Measurements from ENCODE around the gene SUN3.

The SUN3 gene, protein sequence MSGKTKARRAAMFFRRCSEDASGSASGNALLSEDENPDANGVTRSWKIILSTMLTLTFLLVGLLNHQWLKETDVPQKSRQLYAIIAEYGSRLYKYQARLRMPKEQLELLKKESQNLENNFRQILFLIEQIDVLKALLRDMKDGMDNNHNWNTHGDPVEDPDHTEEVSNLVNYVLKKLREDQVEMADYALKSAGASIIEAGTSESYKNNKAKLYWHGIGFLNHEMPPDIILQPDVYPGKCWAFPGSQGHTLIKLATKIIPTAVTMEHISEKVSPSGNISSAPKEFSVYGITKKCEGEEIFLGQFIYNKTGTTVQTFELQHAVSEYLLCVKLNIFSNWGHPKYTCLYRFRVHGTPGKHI

DNA sequence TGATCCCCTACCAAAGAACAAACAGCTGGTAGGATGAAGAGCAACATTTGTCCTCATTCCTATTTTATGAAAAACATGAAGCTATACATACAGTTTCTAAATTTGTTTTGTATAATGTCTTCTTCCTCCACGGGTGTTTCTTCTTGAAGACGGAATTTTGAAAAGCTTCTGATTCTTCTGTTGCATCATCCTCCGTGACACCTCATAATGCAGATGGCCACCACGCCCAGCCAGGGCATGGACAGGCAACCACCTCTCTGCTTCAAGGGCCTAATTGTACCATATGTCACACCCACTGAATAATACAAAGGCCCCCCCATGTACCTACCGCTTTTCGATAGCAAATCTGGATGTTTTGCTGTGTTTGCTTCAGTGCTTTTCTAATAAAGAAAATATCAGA lies at the start of gene SUN3:
Gene SUN3, minus strand, starts transcription at position 170 of the 400 bp plus-strand sequence. Its CDS starts 169 bp downstream, at position 1.
- DNase-seq = no peak

DNA sequence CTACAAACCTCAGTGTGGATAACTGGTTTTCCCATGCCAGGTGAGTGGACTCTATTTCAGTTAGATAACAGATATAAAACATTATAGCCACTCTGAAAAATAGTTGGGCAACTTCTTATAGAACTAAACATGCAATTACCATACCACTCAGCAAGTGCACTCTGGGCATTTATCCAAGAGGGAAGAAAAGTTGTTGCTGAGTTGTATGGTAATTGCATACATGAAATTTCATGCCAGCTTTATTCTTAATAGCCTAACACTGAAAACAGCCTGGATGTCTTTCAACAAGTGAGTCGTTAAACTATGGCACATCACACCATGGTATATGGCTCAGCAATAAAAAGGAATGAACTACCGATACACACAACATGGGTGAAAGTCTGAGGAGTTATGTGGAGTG lies 49.6 kb upstream of the SUN3 start:
- DNase-seq = peak; percentile 79

DNA sequence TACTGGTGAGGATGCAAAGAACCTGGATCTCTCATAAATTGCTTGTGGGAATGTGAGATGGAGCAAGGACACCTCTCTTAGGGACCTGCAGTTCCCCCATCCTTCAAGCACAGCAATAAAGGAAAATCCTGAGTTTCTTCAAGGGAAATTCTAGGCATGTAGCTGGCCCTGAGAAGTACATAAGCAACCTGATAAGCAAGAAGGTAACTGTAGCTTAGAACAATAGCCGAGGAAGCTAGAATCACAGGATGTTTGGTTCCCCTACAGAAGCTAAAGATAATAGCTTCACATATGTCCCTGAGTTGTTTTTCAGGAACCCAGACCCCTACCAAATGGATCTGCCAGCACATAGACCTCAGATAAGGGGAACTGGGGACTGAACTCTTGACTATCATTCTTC lies 48.5 kb upstream of the SUN3 start:
- DNase-seq = no peak

DNA sequence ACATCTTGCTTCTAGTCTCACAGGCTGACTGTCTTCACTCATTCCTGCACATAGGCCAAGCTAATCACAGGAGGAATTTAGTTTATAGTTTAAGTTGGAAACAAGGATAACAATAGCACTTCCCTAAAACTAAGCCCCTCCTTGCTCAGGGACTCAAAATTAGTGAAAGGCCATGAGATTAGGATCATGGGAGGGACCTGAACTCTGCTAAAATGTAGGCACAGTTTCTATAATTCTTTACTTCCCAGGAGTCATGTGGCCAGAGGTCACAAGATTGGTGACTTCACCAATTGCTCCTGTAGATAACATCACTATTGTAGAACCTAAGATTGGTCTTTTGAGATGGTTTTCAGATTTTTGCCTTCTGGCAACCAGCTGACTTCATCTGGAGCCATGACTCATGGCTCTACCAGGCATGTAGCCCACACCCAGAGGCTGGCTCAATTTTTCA lies 45.3 kb upstream of the SUN3 start:
- DNase-seq = no peak

DNA sequence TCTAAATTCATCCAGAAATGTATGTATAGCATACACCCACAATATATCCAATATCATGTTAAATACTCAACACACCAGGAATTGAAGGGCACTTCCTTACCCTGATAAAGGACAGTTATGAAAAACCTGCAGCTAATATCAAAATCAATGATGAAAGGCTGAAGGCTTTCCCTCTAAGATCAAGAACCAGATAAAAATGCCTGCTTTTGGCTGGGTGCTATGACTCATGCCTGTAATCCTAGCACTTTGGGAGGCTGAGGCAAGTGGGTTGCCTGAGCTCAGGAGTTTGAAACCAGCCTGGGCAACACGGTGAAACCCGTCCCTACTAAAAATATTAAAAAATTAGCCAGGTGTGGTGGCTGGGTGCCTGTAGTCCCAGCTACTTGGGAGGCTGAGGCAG lies 38.6 kb upstream of the SUN3 start:
- DNase-seq = no peak

DNA sequence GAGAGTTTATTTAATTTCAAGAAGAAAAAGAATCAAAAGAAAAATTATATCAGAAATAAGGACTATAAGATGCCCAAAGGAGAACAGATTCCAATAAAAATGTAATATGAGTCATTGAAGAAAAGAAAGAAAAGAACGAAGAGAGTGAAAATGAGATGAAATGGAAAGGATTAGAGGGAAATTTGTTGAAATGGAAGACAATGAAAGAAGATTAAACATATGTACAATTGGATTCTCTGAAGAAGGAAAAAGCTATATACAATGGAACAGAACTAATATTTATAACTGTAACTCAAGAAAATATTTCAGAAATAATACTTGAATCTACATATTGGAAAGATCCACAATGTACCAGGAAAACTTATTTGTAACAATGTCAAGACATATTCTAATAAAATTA lies 35.1 kb upstream of the SUN3 start:
- DNase-seq = no peak

DNA sequence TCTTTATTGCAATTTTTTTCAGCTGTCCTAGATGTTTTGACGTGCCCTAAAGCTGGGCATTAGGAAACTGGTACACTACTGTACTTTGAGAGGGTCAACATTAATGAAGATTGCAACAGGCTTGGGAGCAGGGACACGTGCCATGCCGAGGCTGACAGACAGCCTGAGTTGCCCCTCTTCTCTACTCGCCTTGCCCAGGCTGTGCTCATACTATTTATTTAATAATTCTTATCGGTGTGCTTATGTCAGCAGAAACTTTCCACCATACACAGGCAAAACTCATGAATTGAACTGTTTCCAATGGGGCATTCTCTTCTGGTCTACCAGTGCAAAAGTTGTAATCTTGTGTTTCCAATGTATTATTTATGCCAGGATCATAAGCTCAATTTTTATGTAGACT lies 30.8 kb upstream of the SUN3 start:
- no peak for DNase-seq

DNA sequence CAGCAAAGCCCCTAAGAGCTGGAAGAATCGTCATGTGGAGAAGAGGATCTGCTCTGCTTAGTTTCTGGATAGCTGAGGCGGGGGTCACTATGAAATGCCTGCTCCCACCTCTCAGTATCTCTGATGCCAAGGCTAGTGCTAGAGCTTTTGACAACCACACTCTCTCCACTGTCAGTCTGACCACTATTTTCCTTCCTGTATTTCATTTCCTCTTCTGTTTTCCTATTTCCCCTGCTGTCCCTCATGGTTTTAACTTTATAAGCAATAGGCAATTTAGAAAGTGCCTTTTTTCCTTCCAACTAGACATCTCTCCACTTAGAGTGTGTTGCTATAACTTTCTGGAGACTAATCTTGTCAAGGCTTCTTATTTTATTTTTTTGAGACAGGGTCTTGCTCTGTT lies 30.1 kb upstream of the SUN3 start:
- no peak for DNase-seq

DNA sequence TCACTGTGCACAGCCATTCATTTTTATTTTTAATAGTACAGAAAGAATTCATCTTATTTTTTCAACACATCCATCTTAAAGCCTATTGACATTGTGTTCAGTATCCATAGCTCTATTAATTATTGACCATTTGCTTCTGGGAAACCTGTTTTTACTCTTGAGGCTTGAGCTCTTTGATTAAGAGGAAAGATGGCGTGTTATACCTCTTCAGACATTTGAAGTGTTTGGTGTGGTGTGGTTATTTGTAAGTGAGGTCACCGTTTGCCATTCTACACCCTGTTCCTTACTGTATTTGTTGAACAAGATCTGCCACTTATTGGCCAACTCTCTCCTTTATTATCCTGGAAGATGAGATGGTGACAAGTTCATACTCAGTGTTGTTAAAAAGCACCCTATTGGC lies 24.8 kb upstream of the SUN3 start:
- DNase-seq = no peak

DNA sequence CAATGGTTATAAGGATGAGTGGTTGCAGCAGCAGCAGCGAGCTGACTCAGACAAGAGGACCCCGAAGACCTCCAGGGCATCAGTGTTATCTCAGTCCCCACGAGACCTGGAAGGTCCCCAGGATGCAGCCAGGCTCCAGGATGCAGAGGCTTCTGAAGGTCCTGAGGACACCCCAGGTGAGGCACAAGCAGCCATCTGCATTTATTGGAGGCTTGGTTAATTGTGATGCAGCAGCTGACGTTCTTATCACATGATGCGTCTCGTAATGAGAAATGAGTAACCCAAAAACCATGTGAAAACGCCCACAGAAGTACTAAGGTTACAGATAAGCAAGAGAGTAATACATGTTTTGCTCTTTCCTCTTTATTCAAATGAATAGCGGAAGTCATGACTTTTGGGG lies 23.8 kb upstream of the SUN3 start:
- no peak for DNase-seq

DNA sequence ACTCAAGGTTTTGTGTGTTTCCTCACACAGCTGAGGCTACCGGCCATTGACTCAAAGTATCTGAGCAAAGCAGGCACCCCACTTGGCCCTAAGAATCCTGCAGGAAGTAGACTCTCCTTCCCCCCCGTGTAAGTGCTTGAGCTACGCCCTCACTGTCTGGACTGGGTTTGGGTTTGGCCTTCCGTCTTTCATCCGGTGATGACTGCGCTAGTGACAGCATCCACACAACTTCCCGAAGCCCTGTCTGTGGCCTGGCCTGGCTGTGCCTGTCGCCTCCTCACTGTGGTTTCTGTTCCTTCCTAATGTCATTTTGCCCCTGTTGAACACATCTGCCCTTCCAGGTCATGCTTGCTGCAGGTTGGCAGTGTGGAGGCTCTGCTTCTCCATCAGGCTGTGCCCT lies 20.9 kb upstream of the SUN3 start:
- no peak for DNase-seq

DNA sequence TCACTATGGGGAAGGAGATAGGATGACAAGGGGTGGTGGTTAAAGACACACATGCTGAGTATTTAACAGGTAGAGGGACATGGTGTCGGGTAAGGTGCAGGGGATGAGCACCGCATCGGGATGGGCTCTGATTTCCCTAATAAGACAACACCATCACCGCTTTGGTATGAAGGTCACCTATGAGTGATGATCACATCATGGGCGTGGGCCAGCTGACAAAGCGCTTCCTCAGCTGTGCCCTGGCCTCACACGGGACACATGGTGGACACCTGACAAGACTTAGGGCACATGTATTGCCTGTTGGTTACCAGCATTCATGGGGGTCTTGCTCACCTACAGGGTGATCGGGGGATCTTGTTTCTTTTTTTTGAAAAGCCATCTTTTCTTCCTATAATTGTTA lies 19.2 kb upstream of the SUN3 start:
- DNase-seq = no peak

DNA sequence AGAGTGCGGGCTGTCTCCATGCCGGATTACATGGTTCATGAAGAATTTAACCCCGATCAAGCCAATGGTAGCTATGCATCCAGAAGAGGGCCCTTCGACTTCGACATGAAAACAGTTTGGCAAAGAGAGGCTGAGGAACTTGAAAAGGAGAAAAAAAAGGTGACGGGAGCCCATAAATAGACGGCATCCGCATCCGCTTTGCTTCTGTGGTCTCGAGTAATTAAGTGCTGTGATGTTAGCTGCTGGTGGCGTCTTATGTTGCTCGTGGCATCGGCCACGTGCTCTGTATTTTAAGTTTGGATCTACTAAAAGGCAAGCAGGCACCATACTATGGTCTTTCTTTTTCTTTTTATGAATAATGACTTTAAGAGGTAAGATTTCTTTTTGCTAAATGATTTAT lies 17.6 kb upstream of the SUN3 start:
- DNase-seq = no peak

DNA sequence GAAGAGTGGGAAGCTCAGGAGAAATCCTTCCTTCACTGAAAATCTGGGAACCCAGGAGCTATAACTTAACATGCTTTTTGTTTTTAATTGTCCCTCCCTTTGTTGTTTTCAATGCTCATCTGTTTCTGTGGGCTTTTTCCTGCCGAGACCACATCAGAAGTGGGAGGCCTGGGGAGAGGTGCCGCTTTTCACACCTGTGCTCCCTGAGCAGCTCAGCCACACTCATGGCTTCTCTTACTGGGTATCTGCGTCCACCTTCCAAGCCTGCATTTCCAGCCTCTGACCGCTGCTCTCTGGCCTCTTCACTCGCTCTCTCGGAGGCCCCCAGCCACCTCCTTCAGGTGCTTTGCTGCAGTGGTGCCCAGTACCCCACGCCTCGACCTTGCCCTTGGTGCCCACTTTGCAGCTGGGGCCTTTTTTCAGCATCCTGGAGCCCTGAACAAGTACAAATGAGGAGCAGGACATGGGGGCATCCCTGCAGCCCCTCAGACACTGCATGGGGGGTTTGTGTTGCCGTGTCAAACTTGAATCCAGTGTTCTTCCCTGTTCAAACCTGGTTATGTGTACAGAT lies 16.4 kb upstream of the SUN3 start:
- no peak for DNase-seq

DNA sequence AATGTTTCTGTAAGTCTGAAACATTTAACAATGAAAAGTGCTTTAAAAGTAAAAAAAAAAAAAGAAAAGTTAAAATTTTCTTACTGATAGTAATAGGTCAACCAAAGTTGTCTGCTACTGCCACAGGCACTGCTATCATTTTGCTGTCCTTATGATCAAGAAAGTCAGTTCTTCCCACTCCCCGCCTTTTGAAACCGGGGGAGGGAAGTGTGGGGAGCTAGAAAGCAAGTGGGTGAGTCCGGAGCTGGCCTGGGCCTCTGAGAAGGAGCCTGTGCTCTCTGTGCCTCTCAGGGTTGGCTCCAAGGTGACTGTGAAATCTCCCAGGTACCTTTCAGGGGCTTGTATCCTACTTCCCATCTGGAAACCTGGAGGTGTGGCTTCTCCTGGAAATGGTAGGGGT lies 13.7 kb upstream of the SUN3 start:
- no peak for DNase-seq

DNA sequence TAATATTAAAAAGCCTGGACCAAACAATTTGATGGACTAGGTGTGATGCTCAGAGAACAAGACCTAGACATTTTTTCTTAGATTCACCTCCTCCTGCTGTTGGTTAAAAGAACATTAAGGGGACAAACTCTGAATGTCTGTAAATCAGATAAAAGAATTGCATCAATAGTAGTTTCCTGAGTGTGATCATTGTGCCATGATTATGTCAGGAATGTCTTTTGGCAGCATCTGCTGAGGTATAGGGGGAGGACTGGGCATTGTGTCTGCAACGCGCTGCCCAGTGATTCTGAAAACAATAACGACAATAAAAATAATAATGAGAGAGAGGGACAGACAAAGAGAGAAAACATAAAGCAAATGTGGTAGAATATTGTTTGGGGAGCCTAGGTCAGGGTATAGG lies 13.3 kb upstream of the SUN3 start:
- DNase-seq = no peak

DNA sequence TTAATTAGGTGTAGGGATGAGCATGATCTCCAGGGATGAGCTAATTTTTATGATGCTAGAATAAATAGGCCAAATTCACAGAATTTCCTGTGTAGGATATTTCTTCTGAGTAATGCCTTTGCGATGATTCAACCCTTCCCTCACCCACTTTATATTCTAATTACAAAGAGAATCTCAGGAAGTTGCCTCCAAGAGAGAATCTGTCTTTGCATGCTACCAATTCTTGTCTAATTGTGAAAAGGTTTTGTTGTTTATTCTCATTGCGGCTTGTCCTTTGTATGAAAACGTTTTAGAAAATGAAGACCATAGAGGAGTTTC lies 12.7 kb upstream of the SUN3 start:
- DNase-seq = no peak

DNA sequence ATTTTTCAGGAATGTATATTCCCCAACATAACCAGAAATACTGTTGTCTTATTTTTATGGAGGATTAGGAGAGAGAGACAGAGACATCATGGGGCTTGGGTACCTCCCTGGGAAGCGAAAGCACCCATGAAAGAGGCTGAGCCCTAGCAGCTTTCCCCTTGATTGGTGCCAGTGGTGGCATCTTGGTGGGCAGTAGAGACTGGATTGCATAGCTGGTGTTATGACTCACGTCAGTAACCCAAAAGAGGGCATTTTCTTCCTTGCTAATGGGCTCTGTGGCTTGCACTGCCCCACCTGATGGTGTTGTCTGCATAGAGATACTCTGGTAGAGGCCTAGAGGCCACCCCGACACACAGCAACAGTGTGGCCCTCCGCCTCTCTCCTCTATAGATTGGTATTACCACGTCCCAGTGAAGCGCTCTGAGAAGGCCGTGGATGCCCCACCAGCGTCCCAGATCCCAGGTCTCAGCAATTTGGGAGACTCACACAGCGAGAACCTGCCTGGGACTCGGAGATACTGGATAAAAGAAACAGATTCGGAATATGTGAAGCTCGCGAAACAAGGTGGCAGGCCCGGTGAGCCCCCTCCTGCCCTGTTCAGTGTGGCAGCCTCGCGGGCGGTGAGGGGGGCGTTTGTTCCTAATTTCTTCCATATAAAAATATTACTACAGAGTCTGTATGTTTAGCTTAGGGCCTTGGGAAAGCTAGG lies 12.2 kb upstream of the SUN3 start:
- DNase-seq = no peak

DNA sequence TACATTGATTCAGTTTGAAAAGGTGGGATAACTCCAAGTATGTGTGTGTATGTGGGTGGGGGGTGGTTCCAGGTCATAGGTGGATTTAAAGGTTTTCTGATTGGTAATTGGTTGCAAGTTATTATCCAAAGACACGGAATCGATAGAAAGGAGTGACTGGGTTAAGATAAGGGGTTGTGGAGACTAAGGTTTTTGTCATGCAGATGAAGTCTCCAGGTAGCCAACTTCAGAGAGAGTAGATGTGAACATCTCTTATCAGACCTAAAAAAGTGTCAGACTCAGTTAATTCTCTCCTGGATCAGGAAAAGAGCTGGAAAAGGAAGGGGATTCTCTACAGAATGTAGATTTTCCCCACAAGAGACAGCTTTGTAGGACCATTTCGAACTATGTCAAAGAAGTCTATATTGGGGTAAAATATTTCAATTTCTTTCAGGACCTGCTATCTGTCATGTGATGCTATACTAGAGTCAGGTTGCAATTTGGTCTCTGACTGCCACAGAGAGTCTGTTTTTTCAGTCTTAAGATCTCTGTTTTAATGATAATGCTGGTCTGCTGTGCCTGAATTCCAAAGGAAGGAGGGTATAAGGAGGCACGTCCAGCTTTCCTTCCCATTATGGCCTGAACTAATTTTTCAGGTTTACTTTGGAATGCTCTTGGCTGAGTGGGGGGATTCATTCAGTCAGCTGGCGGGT lies 10.1 kb upstream of the SUN3 start:
- no peak for DNase-seq

DNA sequence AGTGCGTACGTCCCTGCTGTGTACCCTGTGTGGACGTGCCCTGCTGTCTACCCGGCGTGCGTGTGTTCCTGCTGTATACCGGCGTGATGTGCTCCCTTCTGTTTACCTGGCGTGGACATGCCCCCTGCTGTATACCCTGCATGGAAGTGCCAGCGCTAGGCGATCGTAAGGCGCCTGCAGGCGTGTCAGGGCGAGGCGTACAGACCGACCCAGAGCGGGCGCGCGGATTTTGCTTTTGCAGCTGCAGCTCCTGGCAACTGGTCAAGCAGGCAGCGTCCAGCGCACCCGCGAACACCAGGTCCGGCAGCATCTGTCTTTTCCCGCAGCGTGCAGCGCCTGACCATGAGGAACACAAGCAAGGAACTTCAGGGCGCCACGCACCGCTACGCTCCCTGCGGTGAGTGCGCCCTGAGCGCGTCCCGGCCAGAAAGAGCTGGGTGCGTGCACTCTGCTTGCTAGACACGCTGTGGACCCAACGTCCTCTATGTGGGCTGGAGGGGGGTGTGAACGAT lies 7.1 kb upstream of the SUN3 start:
- no peak for DNase-seq

DNA sequence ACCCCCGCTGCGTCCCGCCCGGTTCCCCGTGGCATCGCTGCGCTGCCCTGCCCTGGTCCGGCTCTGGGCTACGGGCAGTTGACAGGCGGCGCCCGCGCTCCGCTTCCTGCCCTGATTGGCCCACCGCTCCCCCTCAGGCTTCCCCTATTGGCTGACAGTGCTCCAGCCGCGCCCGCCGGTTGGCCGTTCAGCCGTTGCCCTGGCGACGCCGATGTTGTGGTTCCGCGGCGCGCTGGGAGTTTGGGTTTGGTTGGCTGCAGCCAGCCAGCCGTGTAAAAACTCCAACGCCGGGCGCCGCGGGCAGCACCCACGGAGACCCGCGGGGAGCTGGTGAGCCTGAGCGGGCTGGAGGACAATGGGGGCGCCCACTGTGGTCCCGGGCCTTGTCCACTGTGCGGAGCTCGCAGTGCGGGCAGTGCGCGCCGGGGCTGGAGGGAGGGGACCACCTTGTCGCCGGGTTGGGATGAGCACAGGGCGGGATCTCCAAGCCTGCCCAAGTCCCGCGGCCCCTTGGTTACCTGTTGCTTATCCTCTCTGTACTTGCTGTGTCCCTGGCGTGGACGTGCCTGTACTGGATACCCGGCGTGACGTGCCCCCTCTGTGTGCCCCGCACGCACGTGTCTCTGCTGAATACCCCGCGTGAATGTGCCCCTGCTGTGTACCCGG lies 6.5 kb upstream of the SUN3 start, which contains the start of gene C7orf57:
Gene C7orf57, plus strand, starts transcription at position 243 of the 666 bp plus-strand sequence. CDS start 766 bp downstream, outside the sequence.
- peak; percentile 49 for DNase-seq

DNA sequence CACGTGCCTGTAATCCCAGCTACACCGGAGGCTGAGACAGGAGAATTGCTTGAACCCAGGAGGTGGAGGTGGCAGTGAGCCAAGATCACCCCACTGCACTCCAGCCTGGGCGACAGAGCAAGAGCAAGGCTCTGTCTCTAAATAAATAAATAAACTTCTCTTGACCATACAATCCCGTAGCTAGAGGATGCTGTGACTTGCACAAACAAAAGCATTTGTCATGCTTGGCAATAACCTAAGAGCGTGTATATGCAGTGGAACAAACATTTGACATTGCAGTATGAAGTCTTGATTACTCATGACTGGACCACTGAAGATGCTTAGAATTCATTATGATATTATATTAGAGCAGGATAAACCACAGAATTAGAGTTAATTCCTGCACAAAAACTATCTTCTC lies 5.0 kb upstream of the SUN3 start:
- DNase-seq = no peak

DNA sequence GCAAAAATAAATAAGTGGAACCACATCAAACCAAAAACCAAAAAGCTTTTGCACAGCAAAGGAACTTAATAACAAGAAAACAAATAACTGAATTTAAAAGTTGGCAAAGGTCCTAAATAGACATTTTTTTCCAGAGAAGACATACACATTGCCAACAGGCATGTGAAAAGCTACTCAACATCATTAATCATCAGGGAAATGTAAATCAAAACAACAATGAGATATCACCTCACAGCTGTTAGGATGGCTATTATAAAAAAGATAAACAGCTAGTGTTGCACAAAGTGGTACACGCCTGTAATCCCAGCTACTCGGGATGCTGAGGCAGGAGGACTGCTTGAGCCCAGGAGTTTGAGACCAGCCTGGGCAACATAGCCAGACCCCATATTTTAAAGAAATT lies 2.2 kb upstream of the SUN3 start:
- no peak for DNase-seq

Data from NCI-H1105 (cell line).